Cardiac septum (tissue), 1 donor: ENCODE results near the gene ADGRB2. TPM values are rescaled to one million over a fixed set of nuclear protein-coding genes. Genes with fewer than 3 reads are reported as not detected.

ENCODE experiments used
- DNase-seq: peaks from one replicate; pipeline ENCODE4 v3.0.0-alpha.2; 2020; ENCODE audit warnings: low spot score
- intact Hi-C: fragments of 100-400 bp; cut with DNase I; formaldehyde crosslinking; loops from one replicate; pipeline ENCODE4 v1.14.0; 2022
- total RNA-seq: library from RNA; stranded (reverse); fragmentation: NEBNext Ultra II Directional; extraction: Animal tissue kit (Norgen Biotek cat#: 25700); gene quantifications from one replicate; pipeline ENCODE4 v1.2.1, GENCODE V29; 2021
- donor health status: DM: no; HTN: no; CAD: no.

Gene ADGRB2
- total RNA-seq, 1 donor from 2014 or later: 7.7 TPM

DNA sequence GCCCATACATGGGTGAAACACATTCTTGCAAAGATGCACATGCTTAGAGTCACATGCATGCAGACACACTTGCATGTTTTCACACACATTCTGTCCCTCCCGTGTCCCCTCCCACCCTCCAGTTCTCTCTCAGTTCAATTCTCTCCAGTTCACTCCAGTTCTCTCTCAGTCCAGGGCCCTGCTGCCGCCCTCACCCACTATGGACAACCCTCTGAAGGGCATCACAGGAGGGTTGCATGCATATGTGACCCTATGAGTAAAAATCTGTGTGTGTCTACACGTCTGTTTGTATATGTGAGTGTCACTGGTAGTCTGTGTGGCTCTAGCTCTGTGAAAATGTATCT lies 21.8 kb upstream of the ADGRB2 start:
- intact Hi-C loops: loop anchor here (5.0 kb wide), 2 partner anchors 74 to 219 kb away; no protein-coding TSS in a partner anchor
- no peak for DNase-seq

DNA sequence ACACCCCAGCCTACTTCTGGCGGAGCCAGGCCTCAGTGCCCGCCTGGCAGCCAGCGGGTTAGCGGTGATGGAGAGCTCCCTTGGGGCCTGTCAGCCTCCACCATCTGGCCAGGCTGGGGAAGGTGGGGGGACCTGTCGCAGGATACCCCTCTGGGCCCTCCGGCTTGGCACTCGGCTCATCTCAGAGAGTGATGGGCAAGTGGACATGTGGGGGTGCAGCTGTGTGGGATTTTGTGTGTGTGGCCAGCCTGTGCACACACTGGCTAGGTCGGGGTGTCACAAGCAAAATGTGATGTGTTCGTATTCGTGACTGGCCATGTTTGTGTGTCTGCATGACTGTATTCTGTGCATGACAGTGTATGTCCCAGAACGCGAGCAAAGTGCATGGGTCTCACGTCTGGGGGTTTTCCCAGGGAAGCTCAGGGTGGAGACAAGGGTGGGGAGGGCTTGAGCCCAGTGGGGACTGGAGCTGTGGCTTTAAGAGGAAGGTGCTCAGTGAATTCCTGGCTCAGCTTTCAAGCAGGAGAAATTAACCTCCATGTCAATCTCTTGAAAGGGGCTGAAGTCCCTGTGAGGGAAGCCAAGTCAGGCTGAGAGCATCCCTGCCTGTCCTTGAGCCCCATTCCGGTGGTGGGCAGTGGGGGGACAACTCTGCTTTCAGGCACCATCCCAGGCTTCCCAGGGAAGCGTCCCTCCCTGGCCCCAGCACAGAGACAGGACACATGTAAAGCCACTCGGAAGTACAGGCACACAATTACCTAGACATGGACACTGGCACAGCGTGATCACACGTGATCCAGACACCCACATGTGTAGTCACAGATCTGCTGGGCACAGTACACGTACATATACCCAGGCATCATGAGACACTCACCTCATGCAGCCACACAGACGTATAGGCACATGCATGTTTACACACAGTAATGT lies 21.1 kb upstream of the ADGRB2 start:
- intact Hi-C loops: loop anchor here (5.0 kb wide), 2 partner anchors 73 to 218 kb away; no protein-coding TSS in a partner anchor
- DNase-seq: no peak

DNA sequence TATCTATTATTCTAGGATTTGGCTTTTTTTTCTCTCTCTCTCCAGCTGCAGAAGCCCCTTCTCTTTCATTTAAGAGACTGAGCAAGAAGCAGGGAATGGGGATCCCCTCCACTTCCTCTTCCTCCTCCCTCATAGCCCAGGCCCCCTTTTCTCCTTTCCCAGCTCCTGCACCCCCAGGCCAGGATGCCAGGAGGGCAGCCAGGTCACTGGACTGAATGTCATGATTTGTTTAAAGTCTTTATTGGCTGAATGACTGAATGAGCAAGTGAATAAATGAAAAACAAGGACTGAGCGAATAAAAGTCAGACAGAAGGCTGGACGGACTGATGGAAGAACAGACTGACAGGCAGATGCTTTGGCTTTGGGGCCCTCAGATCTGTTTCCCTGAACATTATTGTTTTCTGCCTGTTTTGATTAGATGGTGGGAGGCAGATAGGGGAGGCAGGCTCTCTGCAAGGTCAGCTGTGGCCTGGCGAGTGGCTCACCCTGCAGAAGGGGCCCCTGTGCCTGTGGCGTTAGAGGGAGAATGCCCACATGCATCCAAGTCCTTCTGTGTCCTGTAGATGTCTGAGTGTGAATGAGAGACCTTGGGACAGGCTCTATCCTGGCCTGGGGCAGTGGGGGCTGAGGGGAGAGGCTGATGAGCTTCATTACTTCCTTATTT lies 20.3 kb upstream of the ADGRB2 start:
- intact Hi-C loops: loop anchor here (5.0 kb wide), 2 partner anchors 72 to 217 kb away; no protein-coding TSS in a partner anchor
- no peak for DNase-seq

DNA sequence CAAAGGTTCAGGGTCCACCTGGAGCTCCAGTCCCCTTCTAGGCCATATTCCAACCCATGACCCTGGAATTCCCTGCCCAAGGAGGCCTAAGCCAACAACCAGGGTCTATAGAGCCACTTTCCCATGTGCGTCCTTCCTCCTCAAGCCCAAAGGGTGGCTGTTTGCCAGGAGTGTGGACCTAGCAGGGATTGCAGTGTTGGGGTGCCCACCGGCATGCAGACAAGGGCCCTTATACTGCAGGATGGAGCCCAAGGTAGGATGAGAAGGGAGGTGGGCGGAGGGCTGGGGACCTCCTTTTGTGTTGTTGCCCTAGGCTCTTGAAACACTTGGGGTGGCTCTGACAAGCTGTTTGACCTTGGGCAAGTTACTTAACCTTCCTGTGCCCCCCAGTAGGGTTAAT lies 19.7 kb upstream of the ADGRB2 start:
- intact Hi-C loops: no loop called here
- DNase-seq: no peak

DNA sequence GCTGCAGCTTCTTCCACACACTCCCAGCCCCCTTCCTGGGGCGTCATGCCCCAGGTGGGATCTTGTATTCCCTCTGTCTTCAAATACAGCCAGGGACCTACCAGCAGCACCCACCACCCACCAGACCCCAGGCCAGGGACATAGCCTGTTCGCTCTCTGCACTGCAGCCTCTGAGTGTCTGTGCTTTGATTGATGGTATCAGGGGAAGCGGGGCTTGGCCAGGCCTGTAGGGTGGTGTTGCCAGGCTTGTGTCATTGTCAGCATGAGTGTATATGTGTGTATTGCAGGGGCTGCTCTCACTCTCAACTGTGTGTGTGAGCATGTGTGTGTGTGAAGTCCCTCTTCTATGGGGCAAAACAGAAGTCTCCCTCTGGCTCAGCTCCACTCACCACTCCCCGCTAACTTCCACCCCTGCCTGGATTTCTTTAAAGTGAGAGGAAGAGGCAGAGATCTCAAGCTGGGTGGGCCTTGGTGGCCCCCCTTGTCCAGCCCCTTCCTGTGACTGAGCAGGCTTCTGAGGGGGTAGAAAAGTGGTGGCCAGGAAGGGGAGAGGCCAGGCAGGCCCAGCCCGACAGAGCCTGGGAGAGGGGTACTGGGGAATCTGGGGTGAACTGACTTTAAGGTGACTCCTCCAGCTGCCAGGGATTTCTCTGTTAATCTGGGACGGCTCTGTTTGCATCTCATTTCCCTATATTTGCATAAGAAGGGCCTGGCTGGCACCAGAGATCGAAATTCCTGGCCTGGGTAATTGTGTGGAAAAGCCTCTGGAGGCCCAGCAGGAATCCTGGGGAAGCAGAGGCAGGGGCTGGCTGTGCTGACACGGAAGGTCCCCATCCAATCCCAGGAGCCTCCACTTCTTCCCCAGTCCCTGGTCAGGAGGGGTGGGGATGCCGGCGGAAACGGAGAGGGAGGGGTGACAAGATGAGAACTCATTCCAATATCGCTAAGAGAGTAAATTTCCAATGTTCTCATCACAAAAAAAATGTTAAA lies 18.6 kb upstream of the ADGRB2 start:
- no peak for DNase-seq
- intact Hi-C loops: no loop called here

DNA sequence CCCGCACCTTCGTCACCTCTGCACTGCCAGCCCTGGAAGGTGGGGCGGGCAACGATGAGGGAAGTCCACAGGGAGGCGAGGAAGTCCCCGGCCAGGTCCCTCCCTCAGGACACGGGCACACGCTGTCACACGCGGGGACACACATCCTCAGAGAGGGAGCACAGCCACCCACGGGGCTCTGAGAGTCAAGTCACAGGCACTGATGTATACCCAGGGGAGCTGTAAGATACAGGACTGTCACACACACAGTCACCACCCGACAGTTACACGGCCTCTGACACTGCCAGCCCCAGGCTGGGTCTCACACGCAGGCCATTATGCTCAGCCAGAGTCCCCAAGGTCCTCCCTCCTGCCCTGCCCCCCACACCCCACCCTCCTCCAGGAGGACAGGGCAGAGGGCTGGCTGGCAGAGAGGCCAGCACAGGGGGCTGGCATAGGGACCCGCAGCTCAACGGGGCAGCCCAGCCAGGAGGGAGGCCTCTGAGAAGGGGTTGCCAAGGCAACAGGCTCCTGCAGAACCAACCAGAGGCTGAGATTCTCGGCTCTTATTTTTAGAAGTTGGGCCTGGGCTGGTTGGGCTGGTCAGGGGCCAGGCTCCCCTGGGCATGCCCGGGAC lies 17.7 kb upstream of the ADGRB2 start:
- no peak for DNase-seq
- intact Hi-C loops: no loop called here

DNA sequence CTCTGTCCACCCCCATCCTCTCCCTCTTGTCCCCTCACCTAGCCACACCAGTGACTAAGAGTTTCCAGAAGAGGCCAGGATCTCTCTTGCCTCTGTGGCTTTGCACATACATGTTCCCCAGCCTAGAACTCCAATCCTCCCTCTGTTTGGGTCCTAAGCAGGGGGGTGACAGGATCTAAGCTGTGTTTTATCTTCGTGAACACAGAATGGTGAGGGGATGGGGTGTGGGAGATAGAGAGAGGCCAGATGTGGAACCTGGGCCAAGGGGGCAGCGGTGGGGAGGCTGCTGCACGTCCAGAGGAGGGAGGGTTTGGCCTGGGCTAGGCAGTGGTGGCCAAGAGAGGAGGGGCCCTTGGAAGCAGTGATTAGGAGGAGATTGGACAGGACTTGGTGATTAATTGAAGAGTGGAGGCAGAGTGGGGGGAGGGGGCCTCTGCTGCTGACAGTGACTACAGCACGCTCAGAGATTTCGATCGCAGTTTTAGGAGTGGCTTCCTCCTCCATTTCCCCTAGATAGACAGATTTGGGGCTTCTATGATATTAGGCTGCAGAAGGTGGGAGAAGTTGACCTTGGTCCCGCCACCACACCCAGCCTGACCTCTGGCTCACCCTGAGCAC lies 17.1 kb upstream of the ADGRB2 start:
- DNase-seq: no peak
- intact Hi-C loops: no loop called here

DNA sequence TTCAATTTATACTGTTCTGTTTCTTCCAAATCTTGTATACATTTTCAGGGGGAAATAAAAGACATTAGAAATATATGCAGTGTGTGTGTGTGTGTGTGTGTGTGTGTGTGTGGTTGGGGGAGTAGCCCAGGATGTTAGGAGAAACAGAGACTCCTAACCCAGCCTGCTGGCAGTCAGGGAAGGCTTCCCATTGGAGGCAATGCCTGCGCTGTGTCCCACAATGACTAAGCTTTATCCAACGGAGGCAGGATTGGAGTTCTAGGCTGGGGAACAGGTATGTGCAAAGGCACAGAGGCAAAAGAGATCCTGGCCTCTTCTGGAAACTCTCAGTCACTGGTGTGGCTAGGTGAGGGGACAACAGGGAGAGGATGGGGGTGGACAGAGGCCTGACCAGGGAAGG lies 16.5 kb upstream of the ADGRB2 start:
- intact Hi-C loops: no loop called here
- no peak for DNase-seq

DNA sequence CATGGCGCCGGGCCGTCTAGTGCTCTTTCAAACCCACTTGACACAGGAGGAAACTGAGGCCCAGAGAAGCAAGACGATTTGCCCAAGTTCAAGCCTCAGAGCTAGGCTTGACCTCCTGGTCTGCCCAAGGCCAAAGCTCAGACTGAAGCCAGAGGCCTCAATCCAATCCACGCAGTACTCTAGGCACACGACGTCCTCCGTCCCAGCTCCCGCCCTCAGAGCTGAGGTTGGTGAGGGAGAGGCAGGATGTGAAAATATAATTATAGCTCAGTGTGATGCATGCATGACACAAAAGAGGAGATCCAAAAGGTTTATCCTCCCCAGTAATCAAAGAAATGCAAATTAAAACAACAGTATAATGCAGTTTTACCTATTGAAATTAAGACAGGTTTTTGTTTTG lies 15.5 kb upstream of the ADGRB2 start:
- intact Hi-C loops: no loop called here
- DNase-seq: no peak

DNA sequence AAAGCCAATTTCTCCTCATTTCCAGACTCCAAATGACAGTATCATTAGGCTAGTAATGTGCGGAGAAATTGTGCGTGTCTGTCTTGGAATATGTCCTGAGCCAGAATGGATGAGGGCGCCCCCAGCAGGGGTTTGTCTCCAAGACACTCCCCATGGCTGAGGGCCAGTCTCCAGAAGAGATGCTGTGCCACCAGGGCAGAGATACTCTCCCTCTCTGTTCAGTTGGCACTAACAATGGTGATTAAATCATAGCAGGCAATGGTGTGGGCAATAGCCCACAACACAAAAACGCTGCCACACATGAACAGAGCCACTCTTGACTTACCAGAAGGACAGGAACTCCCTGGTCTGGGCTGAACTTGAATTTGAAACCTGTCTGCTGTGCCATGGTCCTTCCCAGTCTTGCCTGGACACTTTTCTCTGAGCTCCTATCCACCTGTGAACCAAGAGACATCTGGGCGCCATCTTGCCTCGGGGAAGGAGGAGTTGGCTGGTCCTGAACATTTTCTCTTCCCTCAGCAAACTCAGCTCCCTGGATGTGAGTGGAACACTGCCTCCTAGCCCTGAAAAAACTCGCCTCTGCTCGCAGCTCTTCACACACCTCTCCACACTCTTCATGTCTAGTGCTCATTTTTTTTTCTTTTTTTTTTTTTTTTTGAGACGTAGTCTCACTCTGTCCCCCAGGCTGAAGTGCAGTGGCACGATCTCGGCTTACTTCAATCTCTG lies 14.8 kb upstream of the ADGRB2 start:
- intact Hi-C loops: no loop called here
- no peak for DNase-seq

DNA sequence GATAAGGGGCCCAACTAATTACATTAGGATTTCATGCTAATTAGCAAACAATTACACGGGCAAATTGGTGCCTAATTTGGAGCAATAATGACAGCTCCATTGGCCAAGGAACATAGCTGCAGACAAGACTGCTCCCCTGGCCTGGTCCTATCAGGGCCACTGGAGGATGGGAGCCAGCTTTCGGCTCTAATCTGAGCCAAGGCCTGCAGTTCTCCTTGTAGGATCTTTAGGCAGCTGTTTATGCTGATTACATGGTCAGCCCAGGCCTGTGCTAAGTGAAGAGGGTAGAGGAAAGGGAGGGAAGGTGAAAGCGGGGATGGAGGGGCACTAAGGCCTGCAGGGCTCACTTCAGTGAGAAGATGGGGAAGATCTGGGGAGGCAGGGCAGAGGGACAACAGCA lies 12.4 kb upstream of the ADGRB2 start:
- DNase-seq: no peak
- intact Hi-C loops: no loop called here

DNA sequence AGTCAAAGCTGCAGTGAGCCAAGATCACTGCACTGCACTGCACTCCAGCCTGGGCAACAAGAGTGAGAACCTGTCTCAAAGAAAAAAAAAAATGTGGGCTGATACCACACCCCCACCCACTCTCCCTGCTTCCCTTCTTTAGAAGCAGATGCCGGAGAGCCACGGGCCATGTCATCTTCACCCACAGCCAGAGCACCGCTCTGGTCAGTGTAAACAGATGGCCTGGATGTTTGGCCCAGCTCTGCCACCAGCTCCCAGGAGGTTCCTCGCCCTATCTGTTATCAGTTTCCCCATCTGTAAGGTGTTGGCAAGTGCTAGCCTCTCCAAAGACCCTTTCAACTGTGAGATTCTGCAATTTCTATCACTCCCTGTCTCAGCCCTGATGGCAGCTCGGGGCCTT lies 11.9 kb upstream of the ADGRB2 start:
- no peak for DNase-seq
- intact Hi-C loops: no loop called here

DNA sequence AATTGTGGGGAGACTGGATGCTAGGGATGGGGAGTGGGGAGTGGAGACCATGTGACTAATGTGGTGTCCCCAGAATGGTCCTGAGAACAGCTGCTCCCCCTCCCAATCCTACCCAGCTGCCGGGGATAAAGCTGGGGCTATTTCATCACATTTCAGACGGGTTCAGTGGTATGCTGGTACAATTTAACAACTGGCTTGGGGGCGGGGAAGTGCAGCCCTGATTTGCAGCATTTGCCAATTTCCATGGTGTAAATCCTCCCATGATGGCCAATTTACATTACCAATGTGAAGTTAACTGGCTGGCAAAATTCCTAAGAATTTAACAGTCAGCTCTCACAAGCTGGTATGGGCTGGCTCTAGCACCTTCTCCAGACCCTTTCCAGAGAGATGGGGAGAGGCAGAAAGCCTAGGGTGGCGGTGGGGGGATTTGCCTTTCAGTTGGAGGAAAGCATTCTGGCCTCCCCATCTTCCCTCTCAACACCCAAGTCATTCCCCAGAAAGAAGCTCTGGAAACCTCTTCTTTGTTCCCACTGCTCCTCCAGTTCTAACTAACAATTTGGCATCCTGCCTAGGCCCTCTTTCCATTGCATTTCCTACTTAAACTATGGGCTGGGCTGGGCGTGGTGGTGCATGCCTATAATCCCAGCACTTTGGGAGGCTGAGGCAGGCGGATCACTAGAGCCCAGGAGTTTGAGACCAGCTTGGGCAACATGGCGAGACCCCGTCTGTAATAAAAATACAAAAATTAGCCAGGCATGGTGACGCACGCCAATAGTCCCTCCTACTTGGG lies 11.3 kb upstream of the ADGRB2 start:
- DNase-seq: no peak

DNA sequence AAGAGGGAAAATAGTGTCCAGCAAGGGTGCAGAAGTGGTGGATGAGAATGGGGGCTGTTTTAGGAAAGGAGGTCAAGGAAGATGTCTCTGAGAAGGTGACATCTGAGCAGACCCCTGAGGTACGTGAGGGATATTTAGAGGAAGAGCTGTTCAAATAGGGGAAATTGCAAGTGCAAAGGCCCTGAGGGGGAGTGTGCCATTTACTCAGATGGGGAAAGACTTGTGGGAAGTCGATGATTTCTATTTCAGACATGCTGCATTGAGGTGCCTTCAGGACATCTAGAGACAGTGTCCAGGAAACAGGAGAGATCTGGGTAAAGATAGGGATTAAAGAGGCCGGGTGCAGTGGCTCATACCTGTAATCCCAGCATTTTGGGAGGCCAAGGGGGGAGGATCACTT lies 10.4 kb upstream of the ADGRB2 start:
- no peak for DNase-seq
- intact Hi-C loops: no loop called here

More for the DNA sequence above, 11.3 kb upstream of the ADGRB2 start:
- intact Hi-C loops: no loop called here

DNA sequence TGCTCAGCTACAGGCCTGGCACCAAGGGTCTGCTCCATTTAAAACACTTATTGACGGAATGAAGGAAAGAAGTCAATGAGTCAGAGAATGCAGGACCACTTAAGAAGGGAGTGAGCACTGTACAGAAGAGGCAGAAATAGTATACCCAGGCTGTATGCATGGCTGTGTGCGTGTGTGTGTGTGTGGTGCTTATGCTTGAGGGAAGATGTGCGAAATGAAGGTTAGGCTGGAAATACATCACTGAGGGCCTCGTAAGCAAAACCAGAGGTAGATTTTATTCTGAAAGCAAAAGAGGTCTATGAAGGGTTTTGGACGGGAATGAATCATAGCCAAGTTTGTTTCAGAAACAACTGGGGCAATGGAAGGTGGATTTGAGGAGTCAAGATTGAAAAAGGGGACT lies 9.7 kb upstream of the ADGRB2 start:
- no peak for DNase-seq
- intact Hi-C loops: no loop called here

DNA sequence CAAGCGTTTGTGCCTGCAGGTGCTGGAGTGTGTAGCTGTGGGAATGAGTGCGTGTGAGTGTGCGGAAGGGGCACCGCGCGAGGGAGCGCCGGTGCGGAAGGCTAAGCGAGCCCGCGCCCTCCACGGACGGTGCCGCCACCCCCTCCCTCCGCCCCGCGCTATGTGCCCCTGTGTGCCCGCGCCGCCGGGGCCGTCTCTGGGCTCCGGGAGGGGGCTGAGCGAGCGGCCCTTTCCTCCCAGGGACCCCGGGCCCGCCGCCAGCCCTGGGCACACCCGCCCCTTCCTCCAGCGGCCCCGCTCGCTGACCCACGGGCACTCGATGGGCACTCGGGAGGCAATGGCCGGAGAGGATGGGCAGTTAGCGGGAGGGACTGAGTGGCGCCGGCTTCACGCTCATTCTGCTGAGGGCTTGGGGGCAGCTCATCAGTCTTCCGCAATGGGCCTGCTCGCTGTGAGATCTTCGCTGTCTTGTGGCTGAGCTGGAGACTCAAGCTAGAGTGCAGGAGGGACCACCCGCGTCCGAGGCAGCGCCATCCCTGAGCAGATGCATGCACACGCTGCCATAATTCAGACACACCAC lies 8.6 kb upstream of the ADGRB2 start:
- intact Hi-C loops: no loop called here
- no peak for DNase-seq
